ENCODE measurements around the gene BTBD10. TPM values are rescaled to one million over a fixed set of nuclear protein-coding genes. Genes with fewer than 3 reads are reported as not detected.
"Not testable (repeated sequence)": the region's sequence is repeated elsewhere in the genome, so short reads cannot be mapped to it uniquely, and the experiment has no call there.

The BTBD10 gene
- total RNA-seq, 4 donors from 2014 or later = 33.4 to 59.8 (median 48.7) TPM

GRCh38 chr11:13448876-13449275, 14.1 kb downstream of the BTBD10 start:
- H3K27ac ChIP-seq (replicated peaks in 1 of 4) = peak overlapping the region; percentile 43 to 61 (median 48)
- intact Hi-C loops (cut with DNase I) = no loop called here
- H3K4me1 ChIP-seq = peaks cover 21 to 33% (median 26%) of the 10 kb centered on the region in 4 donors
- WGBS = 24% methylated on average over 2 of the region's 2 CpGs
- no peak for DNase-seq (ENCODE audit: extremely low spot score)
- TF ChIP-seq EP300 (IDR thresholded peaks at IDR 0.05) = no peak
- TF ChIP-seq POLR2A (IDR thresholded peaks at IDR 0.05; ENCODE audit: low read depth) = no peak
- TF ChIP-seq CTCF (IDR thresholded peaks at IDR 0.05) = no peak
- TF ChIP-seq POLR2AphosphoS5 (IDR thresholded peaks at IDR 0.05) = no peak
- no peaks in the 10 kb centered on the region for H3K27me3 ChIP-seq
- H3K4me3 ChIP-seq = no peak overlapping the region
- H3K36me3 ChIP-seq = no peaks in the 10 kb centered on the region
- H3K9me3 ChIP-seq = peaks cover 0 to 4% (median 0%) of the 10 kb centered on the region in 4 donors

- no peak overlapping the region for H3K4me3 ChIP-seq
- DNase-seq (ENCODE audit: extremely low spot score) = no peak
- peaks cover 0 to 4% (median 0%) of the 10 kb centered on the region in 4 donors for H3K9me3 ChIP-seq
- H3K27me3 ChIP-seq = no peaks in the 10 kb centered on the region
- intact Hi-C loops (cut with DNase I) = no loop called here
- no peaks in the 10 kb centered on the region for H3K36me3 ChIP-seq
- no peak for TF ChIP-seq EP300 (IDR thresholded peaks at IDR 0.05)
- no peak for TF ChIP-seq POLR2A (IDR thresholded peaks at IDR 0.05; ENCODE audit: low read depth)
- TF ChIP-seq CTCF (IDR thresholded peaks at IDR 0.05) = no peak
- no peak for TF ChIP-seq POLR2AphosphoS5 (IDR thresholded peaks at IDR 0.05)
- no peak overlapping the region for H3K27ac ChIP-seq (replicated peaks in 1 of 4)
- H3K4me1 ChIP-seq = peaks cover 21 to 36% (median 26%) of the 10 kb centered on the region in 4 donors
Measured at GRCh38 chr11:13446444-13446843, 16.6 kb downstream of the BTBD10 start.

GRCh38 chr11:13445588-13445987, 17.4 kb downstream of the BTBD10 start:
- TF ChIP-seq EP300 (IDR thresholded peaks at IDR 0.05) (no peak), POLR2A (IDR thresholded peaks at IDR 0.05; ENCODE audit: low read depth) (no peak), POLR2AphosphoS5 (IDR thresholded peaks at IDR 0.05) (no peak), CTCF (IDR thresholded peaks at IDR 0.05) (no peak)
- intact Hi-C loops (cut with DNase I) = no loop called here
- Histone ChIP-seq H3K36me3 (no peaks in the 10 kb centered on the region), H3K27ac (replicated peaks in 1 of 4) (no peak overlapping the region), H3K4me1 (peaks cover 21 to 38% (median 31%) of the 10 kb centered on the region in 4 donors), H3K9me3 (no peaks in the 10 kb centered on the region), H3K4me3 (no peak overlapping the region), H3K27me3 (no peaks in the 10 kb centered on the region)
- no peak for DNase-seq (ENCODE audit: extremely low spot score)
- WGBS = 97% methylated on average over 2 of the region's 2 CpGs

GRCh38 chr11:13440100-13440855, 22.7 kb downstream of the BTBD10 start:
- no peak for DNase-seq (ENCODE audit: extremely low spot score)
- WGBS = 31% methylated on average over 8 of the region's 8 CpGs
- Histone ChIP-seq H3K27me3 (no peaks in the 10 kb centered on the region), H3K4me3 (peak overlapping the region; percentile 24 to 44 (median 38)), H3K9me3 (no peaks in the 10 kb centered on the region), H3K36me3 (no peaks in the 10 kb centered on the region), H3K27ac (replicated peaks in 1 of 4) (peak overlapping the region; percentile 18 to 68 (median 40)), H3K4me1 (peaks cover 0 to 27% (median 15%) of the 10 kb centered on the region in 4 donors)
- no peak for TF ChIP-seq POLR2AphosphoS5 (IDR thresholded peaks at IDR 0.05)
- no peak for TF ChIP-seq POLR2A (IDR thresholded peaks at IDR 0.05; ENCODE audit: low read depth)
- intact Hi-C loops (cut with DNase I) = no loop called here

- intact Hi-C loops (cut with DNase I) = no loop called here
- Histone ChIP-seq H3K4me1 (peaks cover 0 to 16% (median 15%) of the 10 kb centered on the region in 4 donors), H3K4me3 (no peak overlapping the region), H3K36me3 (no peaks in the 10 kb centered on the region), H3K27me3 (no peaks in the 10 kb centered on the region), H3K27ac (replicated peaks in 1 of 4) (no peak overlapping the region), H3K9me3 (no peaks in the 10 kb centered on the region)
- DNase-seq (ENCODE audit: extremely low spot score) = no peak
- TF ChIP-seq POLR2AphosphoS5 (IDR thresholded peaks at IDR 0.05) (no peak), EP300 (IDR thresholded peaks at IDR 0.05) (no peak), POLR2A (IDR thresholded peaks at IDR 0.05; ENCODE audit: low read depth) (no peak), CTCF (IDR thresholded peaks at IDR 0.05) (no peak)
- 93% methylated on average over 1 of the region's 1 CpG for WGBS
Measured at GRCh38 chr11:13438291-13438690, 24.7 kb downstream of the BTBD10 start.

GRCh38 chr11:13436836-13437235, 26.2 kb downstream of the BTBD10 start:
- H3K4me3 ChIP-seq; H3K27ac ChIP-seq (replicated peaks in 1 of 4); intact Hi-C loops (cut with DNase I); DNase-seq (ENCODE audit: extremely low spot score); H3K36me3 ChIP-seq; H3K9me3 ChIP-seq; H3K27me3 ChIP-seq: not testable (repeated sequence)
- peaks cover 0 to 18% (median 17%) of the 10 kb centered on the region in 4 donors for H3K4me1 ChIP-seq
- 95% methylated on average over 7 of the region's 7 CpGs for WGBS

Data from esophagus muscularis mucosa (tissue), 4 donors.